ENCODE measurements around the gene KLHL22. TPM values are rescaled to one million over a fixed set of nuclear protein-coding genes. Genes with fewer than 3 reads are reported as not detected.

KLHL22 gene
- total and polyA plus RNA-seq, 2 of the 13 experiments (the other 11 are each of a cell fraction or from before 2014, with no cell fraction given): 10.9 to 14.8 TPM

- 90% methylated on average over 2 of the region's 3 CpGs for WGBS (ENCODE audit: low lambda C conversion rate)
- H4K20me1 ChIP-seq (ENCODE audit: insufficient read depth, low read length): peaks cover 23% of the 10 kb centered on the region
- H3K36me3 ChIP-seq (replicated peaks in 1 of 2; ENCODE audit: control insufficient read depth in 1 of 2, insufficient read depth in 2 of 2, low read length in 2 of 2): peaks cover 20 to 60% of the 10 kb centered on the region in 2 experiments
- no TSS peak for BruUV-seq (replicated peaks)
- POLR2A ChIA-PET: no interaction called here
- in situ Hi-C loops (cut with HindIII; ENCODE audit: extremely low pct_ligation_motif_present, low pct_unique_long_range_greater_than_20kb) (no loop called here), intact Hi-C loops (cut with micrococcal nuclease; ENCODE audit: unreplicated experiment) (no loop called here)
- peaks cover 27% of the 10 kb centered on the region for H3K79me2 ChIP-seq (ENCODE audit: insufficient read depth, low read length)
- H3K9me3 ChIP-seq (ENCODE audit: low read length): no peaks in the 10 kb centered on the region
- no peak for TF ChIP-seq DPF2 (CRISPR knock-in tag; IDR thresholded peaks at IDR 0.05; ENCODE audit: borderline replicate concordance, low read depth)
- ATAC-seq: no peak
- H3K27me3 ChIP-seq (ENCODE audit: control insufficient read depth in 1 of 2, insufficient read depth in 2 of 2, low read length in 2 of 2): no peaks in the 10 kb centered on the region
- no peak overlapping the region for H2AFZ ChIP-seq (ENCODE audit: low read length)
- H3K9ac ChIP-seq (ENCODE audit: insufficient read depth, low read depth, low read length): no peak overlapping the region
- peaks cover 5% of the 10 kb centered on the region for H3K4me1 ChIP-seq (ENCODE audit: insufficient read depth, low read length)
- H3K4me3 ChIP-seq (replicated peaks in 1 of 3; ENCODE audit: insufficient read depth in 1 of 3, low read depth in 2 of 3, low read length in 3 of 3): no peak overlapping the region
- H3K4me2 ChIP-seq (ENCODE audit: low read depth, low read length): no peak overlapping the region
- no peak overlapping the region for H3K27ac ChIP-seq (ENCODE audit: extremely low read length, insufficient read depth, low read length)
- CTCF ChIA-PET (ENCODE audit: low intra/inter-chr PET ratio, low total read pairs): no interaction called here
- no peak for DNase-seq (ENCODE audit: low spot score)
- no peak for FAIRE-seq
Measured at GRCh38 chr22:20537325-20537756, 41.7 kb upstream of the KLHL22 start.

GRCh38 chr22:20536590-20537324 lies 41.2 kb upstream of the KLHL22 start:
- no peak overlapping the region for H3K27ac ChIP-seq (ENCODE audit: extremely low read length, insufficient read depth, low read length)
- in situ Hi-C loops (cut with HindIII; ENCODE audit: extremely low pct_ligation_motif_present, low pct_unique_long_range_greater_than_20kb) (no loop called here), intact Hi-C loops (cut with micrococcal nuclease; ENCODE audit: unreplicated experiment) (no loop called here)
- H2AFZ ChIP-seq (ENCODE audit: low read length): no peak overlapping the region
- 96% methylated on average over 11 of the region's 12 CpGs for WGBS (ENCODE audit: low lambda C conversion rate)
- H3K4me3 ChIP-seq (replicated peaks in 1 of 3; ENCODE audit: insufficient read depth in 1 of 3, low read depth in 2 of 3, low read length in 3 of 3): no peak overlapping the region
- ChIA-PET POLR2A (no interaction called here), CTCF (ENCODE audit: low intra/inter-chr PET ratio, low total read pairs) (no interaction called here)
- H3K27me3 ChIP-seq (ENCODE audit: control insufficient read depth in 1 of 2, insufficient read depth in 2 of 2, low read length in 2 of 2): no peaks in the 10 kb centered on the region
- H3K4me2 ChIP-seq (ENCODE audit: low read depth, low read length): no peak overlapping the region
- no TSS peak for BruUV-seq (replicated peaks)
- peaks cover 29% of the 10 kb centered on the region for H4K20me1 ChIP-seq (ENCODE audit: insufficient read depth, low read length)
- peaks cover 33% of the 10 kb centered on the region for H3K79me2 ChIP-seq (ENCODE audit: insufficient read depth, low read length)
- ATAC-seq (no peak), DNase-seq (ENCODE audit: low spot score) (no peak), FAIRE-seq (no peak)
- H3K36me3 ChIP-seq (replicated peaks in 1 of 2; ENCODE audit: control insufficient read depth in 1 of 2, insufficient read depth in 2 of 2, low read length in 2 of 2): peaks cover 20 to 61% of the 10 kb centered on the region in 2 experiments; a peak in 4 of 5 replicates
- no peaks in the 10 kb centered on the region for H3K9me3 ChIP-seq (ENCODE audit: low read length)
- peaks cover 11% of the 10 kb centered on the region for H3K4me1 ChIP-seq (ENCODE audit: insufficient read depth, low read length)
- H3K9ac ChIP-seq (ENCODE audit: insufficient read depth, low read depth, low read length): no peak overlapping the region
- TF ChIP-seq ZBTB3 (CRISPR knock-in tag; IDR thresholded peaks at IDR 0.05; ENCODE audit: borderline replicate concordance, low read depth): no peak
- TF ChIP-seq ZNF160 (CRISPR knock-in tag; IDR thresholded peaks at IDR 0.05): no peak
- no peak for TF ChIP-seq ZNF724P (CRISPR knock-in tag; IDR thresholded peaks at IDR 0.05; ENCODE audit: borderline replicate concordance)
- TF ChIP-seq TARDBP (CRISPR knock-in tag; IDR thresholded peaks at IDR 0.05): no peak
- no peak for TF ChIP-seq HNF1A (IDR thresholded peaks at IDR 0.05; ENCODE audit: low read depth)
- TF ChIP-seq HNF1A (CRISPR knock-in tag; IDR thresholded peaks at IDR 0.05; ENCODE audit: borderline replicate concordance): no peak
- TF ChIP-seq ZNF331 (CRISPR knock-in tag; IDR thresholded peaks at IDR 0.05): no peak
- TF ChIP-seq FOXA3 (CRISPR knock-in tag; IDR thresholded peaks at IDR 0.05): no peak
- TF ChIP-seq KDM3A (CRISPR knock-in tag; IDR thresholded peaks at IDR 0.05; ENCODE audit: low read depth): no peak
- TF ChIP-seq ZNF180 (CRISPR knock-in tag; IDR thresholded peaks at IDR 0.05; ENCODE audit: borderline replicate concordance, low read depth): no peak
- no peak for TF ChIP-seq IKZF1 (IDR thresholded peaks at IDR 0.05)
- no peak for TF ChIP-seq TRIM24 (CRISPR knock-in tag; IDR thresholded peaks at IDR 0.05)

Measured in HepG2 (cell line).